ENCODE results near the gene PDLIM7. TPM values are rescaled to one million over a fixed set of nuclear protein-coding genes. Genes with fewer than 3 reads are reported as not detected.

PDLIM7 gene
- total RNA-seq, 4 donors from 2014 or later: 23.2 to 52.4 (median 34.8) TPM

- H3K4me3 ChIP-seq (replicated peaks in 1 of 3): no peak overlapping the region
- intact Hi-C loops (cut with DNase I): no loop called here
- H3K27me3 ChIP-seq: no peaks in the 10 kb centered on the region
- no peak for DNase-seq
- no peaks in the 10 kb centered on the region for H3K9me3 ChIP-seq
- H3K27ac ChIP-seq: no peak overlapping the region
- peaks cover 10 to 22% of the 10 kb centered on the region in 2 donors for H3K36me3 ChIP-seq
- peaks cover 0 to 23% of the 10 kb centered on the region in 2 donors for H3K4me1 ChIP-seq
- no peak for TF ChIP-seq CTCF (IDR thresholded peaks at IDR 0.05)
- no peak for TF ChIP-seq POLR2A (IDR thresholded peaks at IDR 0.05)
- WGBS, 2 donors: 57 to 66% methylated on average over 3 of the region's 3 CpGs
These were observed 43.0 kb upstream of the PDLIM7 start for GRCh38 chr5:177540438-177540837.

GRCh38 chr5:177539411-177539810, 42.0 kb upstream of the PDLIM7 start:
- Histone ChIP-seq H3K36me3 (peaks cover 10 to 22% of the 10 kb centered on the region in 2 donors), H3K4me3 (replicated peaks in 1 of 3) (no peak overlapping the region), H3K27me3 (no peaks in the 10 kb centered on the region), H3K27ac (no peak overlapping the region), H3K4me1 (peaks cover 0 to 23% of the 10 kb centered on the region in 2 donors), H3K9me3 (no peaks in the 10 kb centered on the region)
- WGBS, 2 donors: 76 to 92% methylated on average over 2 of the region's 2 CpGs
- no peak for TF ChIP-seq POLR2A (IDR thresholded peaks at IDR 0.05)
- no peak for TF ChIP-seq CTCF (IDR thresholded peaks at IDR 0.05)
- intact Hi-C loops (cut with DNase I): no loop called here
- DNase-seq: no peak

GRCh38 chr5:177538876-177539275, 41.5 kb upstream of the PDLIM7 start:
- Histone ChIP-seq H3K9me3 (no peaks in the 10 kb centered on the region), H3K4me1 (peaks cover 0 to 18% of the 10 kb centered on the region in 2 donors), H3K27me3 (no peaks in the 10 kb centered on the region), H3K27ac (no peak overlapping the region), H3K36me3 (peaks cover 10 to 22% of the 10 kb centered on the region in 2 donors), H3K4me3 (replicated peaks in 1 of 3) (no peak overlapping the region)
- intact Hi-C loops (cut with DNase I): no loop called here
- TF ChIP-seq CTCF (IDR thresholded peaks at IDR 0.05) (no peak), POLR2A (IDR thresholded peaks at IDR 0.05) (no peak)
- no peak for DNase-seq
- 95 to 96% methylated on average over 10 of the region's 10 CpGs for WGBS, 2 donors

GRCh38 chr5:177537389-177538361, 40.3 kb upstream of the PDLIM7 start:
- no peak overlapping the region for H3K4me3 ChIP-seq (replicated peaks in 1 of 3)
- no peak for TF ChIP-seq CTCF (IDR thresholded peaks at IDR 0.05)
- no peak for TF ChIP-seq POLR2A (IDR thresholded peaks at IDR 0.05)
- H3K27me3 ChIP-seq: no peaks in the 10 kb centered on the region
- intact Hi-C loops (cut with DNase I): no loop called here
- DNase-seq: no peak
- H3K36me3 ChIP-seq: peaks cover 12 to 22% of the 10 kb centered on the region in 2 donors
- H3K27ac ChIP-seq: peak overlapping the region in 1 of 3 donors; percentile 43
- H3K4me1 ChIP-seq: peaks cover 0 to 13% of the 10 kb centered on the region in 2 donors
- H3K9me3 ChIP-seq: no peaks in the 10 kb centered on the region
- 54 to 61% methylated on average over 15 of the region's 15 CpGs for WGBS, 2 donors

GRCh38 chr5:177536386-177536785, 39.0 kb upstream of the PDLIM7 start:
- H3K4me1 ChIP-seq: peaks cover under 1 to 16% of the 10 kb centered on the region in 2 donors
- H3K9me3 ChIP-seq: no peaks in the 10 kb centered on the region
- intact Hi-C loops (cut with DNase I): no loop called here
- H3K27me3 ChIP-seq: no peaks in the 10 kb centered on the region
- no peak overlapping the region for H3K27ac ChIP-seq
- 92 to 98% methylated on average over 10 of the region's 10 CpGs for WGBS, 2 donors
- H3K4me3 ChIP-seq (replicated peaks in 1 of 3): no peak overlapping the region
- no peak for TF ChIP-seq POLR2A (IDR thresholded peaks at IDR 0.05)
- no peak for DNase-seq
- H3K36me3 ChIP-seq: peaks cover 21 to 22% of the 10 kb centered on the region in 2 donors
